Bronchial epithelial cell (primary cell): ENCODE results near the gene MYH7. TPM values are rescaled to one million over a fixed set of nuclear protein-coding genes. Genes with fewer than 3 reads are reported as not detected.
A peak's percentile ranks its signal among the peaks of the same experiment; 100 is the strongest.

ENCODE experiments used
- DNase-seq: peaks from one replicate; pipeline ENCODE4 v3.0.0-alpha.2; 2010; ENCODE audit warnings: low read depth
- FAIRE-seq: peaks from 2 replicates; lab custom pipeline; 2011; peaks lifted over from hg19 to GRCh38; lab: Jason Lieb, UNC
- H3K27me3 ChIP-seq: 2 replicates; pipeline ENCODE4 v1.5.1; 2011; ENCODE audit warnings: low read length; ENCODE audit not compliant: control insufficient read depth, insufficient read depth
- H3K36me3 ChIP-seq: 2 replicates; pipeline ENCODE4 v1.5.1; 2011; ENCODE audit warnings: low read length; ENCODE audit not compliant: control insufficient read depth, insufficient read depth
- H3K4me3 ChIP-seq: 2 replicates; pipeline ENCODE4 v1.5.1; 2011; ENCODE audit warnings: mild to moderate bottlenecking, low read depth, low read length, control low read depth
- CTCF ChIP-seq: IDR thresholded peaks from 2 replicates; pipeline ENCODE4 v1.5.1; 2011; ENCODE audit warnings: mild to moderate bottlenecking, moderate library complexity, low read length, control low read depth, inconsistent platforms; ENCODE audit not compliant: insufficient read depth, severe bottlenecking
- total RNA-seq: library from RNA; depleted of rRNA; stranded (reverse); fragments of >200 nt; gene quantifications from 2 replicates; pipeline ENCODE4 v1.2.1, GENCODE V29; 2014

The MYH7 gene
- total RNA-seq, 1 donor from 2014 or later, result not detected

- DNase-seq, result no peak
- peaks cover 2% of the 10 kb centered on the region for H3K27me3 ChIP-seq
- no peaks in the 10 kb centered on the region for H3K36me3 ChIP-seq
- no peak overlapping the region for H3K4me3 ChIP-seq
- no peak for TF ChIP-seq CTCF
- no peak for FAIRE-seq
Observed at GRCh38 chr14:23441076-23441475, 5.6 kb upstream of the MYH7 start.

GRCh38 chr14:23439107-23439835 is 3.8 kb upstream of the MYH7 start:
- no peak for DNase-seq
- FAIRE-seq, result no peak
- no peak for TF ChIP-seq CTCF
- Histone ChIP-seq H3K4me3 (no peak overlapping the region), H3K36me3 (no peaks in the 10 kb centered on the region), H3K27me3 (peaks cover 2% of the 10 kb centered on the region)

- no peak for TF ChIP-seq CTCF
- H3K36me3 ChIP-seq, result no peaks in the 10 kb centered on the region
- peaks cover 2% of the 10 kb centered on the region for H3K27me3 ChIP-seq
- FAIRE-seq (no peak), DNase-seq (no peak)
- no peak overlapping the region for H3K4me3 ChIP-seq
Observed at GRCh38 chr14:23438101-23438971, 2.9 kb upstream of the MYH7 start.

GRCh38 chr14:23437133-23438100 is 2.0 kb upstream of the MYH7 start:
- Histone ChIP-seq H3K27me3 (peaks cover 2% of the 10 kb centered on the region), H3K36me3 (no peaks in the 10 kb centered on the region), H3K4me3 (no peak overlapping the region)
- TF ChIP-seq CTCF, result no peak
- FAIRE-seq (peak; percentile 86), DNase-seq (no peak)

- Histone ChIP-seq H3K36me3 (no peaks in the 10 kb centered on the region), H3K4me3 (no peak overlapping the region), H3K27me3 (peaks cover 2% of the 10 kb centered on the region)
- DNase-seq (no peak), FAIRE-seq (peak; percentile 28)
- no peak for TF ChIP-seq CTCF
Observed at GRCh38 chr14:23436327-23437132, 1.1 kb upstream of the MYH7 start.
